HepG2 (cell line): ENCODE data around the gene STRBP. TPM values are rescaled to one million over a fixed set of nuclear protein-coding genes. Genes with fewer than 3 reads are reported as not detected.

Source experiments
- ARID3A ChIP-seq: IDR thresholded peaks from 2 replicates; pipeline ENCODE4 v1.6.1; 2012; ENCODE audit warnings: low read depth, low read length, improper control_type of control experiment
- ARID5B ChIP-seq: IDR thresholded peaks from 2 replicates; pipeline ENCODE4 v1.4.0; 2020; ENCODE audit warnings: mild to moderate bottlenecking, missing genetic modification reagents
- CHD2 ChIP-seq: IDR thresholded peaks from 2 replicates; pipeline ENCODE4 v1.6.1; 2011; ENCODE audit warnings: low read depth, low read length, improper control_type of control experiment
- DBP ChIP-seq: sonication (generic); formaldehyde crosslinking; IDR thresholded peaks from 2 replicates; pipeline ENCODE4 v1.4.0; 2020; ENCODE audit warnings: missing genetic modification reagents; ENCODE audit errors: not compliant biosample characterization
- ETV5 ChIP-seq: IDR thresholded peaks from 2 replicates; pipeline ENCODE4 v1.6.1; 2018; ENCODE audit warnings: missing biosample characterization, missing genetic modification reagents, inconsistent platforms, borderline replicate concordance
- GATAD2A ChIP-seq: IDR thresholded peaks from 2 replicates; pipeline ENCODE4 v1.6.1; 2016
- HNF4A ChIP-seq: sonication (generic); formaldehyde crosslinking; IDR thresholded peaks from 2 replicates; pipeline ENCODE4 v1.4.0; 2020; ENCODE audit warnings: missing genetic modification reagents
- HOXA3 ChIP-seq: sonication (generic); formaldehyde crosslinking; IDR thresholded peaks from 2 replicates; pipeline ENCODE4 v1.5.0; 2020; ENCODE audit warnings: missing genetic modification reagents
- KIAA2018 ChIP-seq: sonication (generic); formaldehyde crosslinking; IDR thresholded peaks from 2 replicates; pipeline ENCODE4 v1.5.0; 2020; ENCODE audit warnings: mild to moderate bottlenecking, missing genetic modification reagents, borderline replicate concordance
- NR2C2 ChIP-seq: sonication (generic); formaldehyde crosslinking; IDR thresholded peaks from 2 replicates; pipeline ENCODE4 v1.4.0; 2020; ENCODE audit warnings: missing genetic modification reagents, mild to moderate bottlenecking, moderate library complexity, borderline replicate concordance
- RFX5 ChIP-seq: IDR thresholded peaks from 2 replicates; pipeline ENCODE4 v1.6.1; 2011; ENCODE audit warnings: low read depth, low read length, improper control_type of control experiment
- SRSF1 ChIP-seq: fragments of 200-400 bp; formaldehyde crosslinking; optimal IDR thresholded peaks from 2 replicates; pipeline ENCODE3; 2017; ENCODE audit warnings: mild to moderate bottlenecking, low read depth, low read length, moderate library complexity
- ZFP36L2 ChIP-seq: sonication (generic); formaldehyde crosslinking; IDR thresholded peaks from 2 replicates; pipeline ENCODE4 v1.4.0; 2020; ENCODE audit warnings: missing genetic modification reagents
- ZFYVE20 ChIP-seq: sonication (generic); formaldehyde crosslinking; IDR thresholded peaks from 2 replicates; pipeline ENCODE4 v1.8.0; 2023; ENCODE audit warnings: low read depth, mild to moderate bottlenecking, moderate library complexity, missing genetic modification reagents, borderline replicate concordance
- ZIK1 ChIP-seq: sonication (generic); formaldehyde crosslinking; IDR thresholded peaks from 2 replicates; pipeline ENCODE4 v1.5.0; 2020; ENCODE audit warnings: mild to moderate bottlenecking, low read depth, missing genetic modification reagents, borderline replicate concordance
- ZNF75D ChIP-seq: sonication (generic); formaldehyde crosslinking; IDR thresholded peaks from 2 replicates; pipeline ENCODE4 v1.8.1; 2023; ENCODE audit warnings: missing genetic modification reagents, mild to moderate bottlenecking, borderline replicate concordance
- polyA plus RNA-seq, 8 experiments: library from polyadenylated mRNA; depleted of rRNA in 3 of 8; stranded (reverse) in 7 of 8; unstranded in 1 of 8; fragments of >200 nt; fragmentation: Illumina TruSeq in 4 of 8; extraction: Trizol in 4 of 8; gene quantifications; 2 replicates each; pipeline versions ENCODE4 v1.2.1 to v1.2.3, GENCODE V29; 2011 to 2016; ENCODE audit warnings: low read depth in 4 of 8, missing spikeins in 1 of 8, mixed read lengths in 1 of 8; ENCODE audit not compliant: insufficient read depth in 1 of 8
- total RNA-seq, 5 experiments: library from RNA; depleted of rRNA; stranded (reverse); fragments of >200 nt; fragmentation: Illumina TruSeq; extraction: Trizol; gene quantifications; 2 replicates each; pipeline ENCODE4 v1.2.3, GENCODE V29; 2016; ENCODE audit warnings: low read depth in 1 of 5

STRBP gene
- total and polyA plus RNA-seq, 2 of the 13 experiments (the other 11 are each of a cell fraction or from before 2014, with no cell fraction given), result 14.5 to 38.5 TPM

- no peak for TF ChIP-seq SRSF1
- TF ChIP-seq ZIK1 (CRISPR knock-in tag), result no peak
- no peak for TF ChIP-seq DBP
- peak; percentile 51; the same call in 1 of the 2 replicates for TF ChIP-seq HNF4A (CRISPR knock-in tag)
- TF ChIP-seq ZNF75D (CRISPR knock-in tag), result no peak
- no peak for TF ChIP-seq RFX5
- TF ChIP-seq ARID3A, result peak; percentile 55; the same call in 1 of the 2 replicates
- peak; percentile 30; the same call in 1 of the 2 replicates for TF ChIP-seq GATAD2A (CRISPR knock-in tag)
- TF ChIP-seq ZFYVE20 (CRISPR knock-in tag), result no peak
- no peak for TF ChIP-seq KIAA2018 (CRISPR knock-in tag)
- TF ChIP-seq HOXA3 (CRISPR knock-in tag), result no peak
- TF ChIP-seq NR2C2 (CRISPR knock-in tag), result no peak
- TF ChIP-seq ETV5 (CRISPR knock-in tag), result no peak
- TF ChIP-seq ARID5B (CRISPR knock-in tag), result no peak
- no peak for TF ChIP-seq ZFP36L2 (CRISPR knock-in tag)
- no peak for TF ChIP-seq CHD2
These were observed 146.9 kb downstream of the STRBP start (continued) for GRCh38 chr9:123121457-123121856.
